IMR-90 (cell line): Measurements from ENCODE around the gene ANKRD9. TPM values are rescaled to one million over a fixed set of nuclear protein-coding genes. Genes with fewer than 3 reads are reported as not detected.
"Not testable (repeated sequence)": the region's sequence is repeated elsewhere in the genome, so short reads cannot be mapped to it uniquely, and the experiment has no call there.

Source experiments
- ATAC-seq: fragments of 200-7000 bp; cut with Tn5 transposase; 2 replicates; pipeline ENCODE4 v1.9.1; 2020; ENCODE audit warnings: low read depth, mild to moderate bottlenecking, moderate library complexity
- BruUV-seq: library from RNA; stranded (reverse); fragments of 400-500 nt; replicated peaks from 2 replicates; lab custom pipeline; 2021; lab: Mats Ljungman, UMichigan
- CTCF ChIA-PET: fragments of 300-600 bp; formaldehyde crosslinking; extraction: SDS; loops from one replicate; lab custom pipeline; 2021; ENCODE audit warnings: antibody characterized with exemption; lab: Yijun Ruan, JAX
- POLR2A ChIA-PET: fragments of 300-600 bp; sonication (Branson Sonifier 250); formaldehyde crosslinking; loops from one replicate; lab custom pipeline; 2022; ENCODE audit warnings: antibody characterized with exemption; ENCODE audit not compliant: unreplicated experiment; lab: Charles Lee
- DNase-seq: peaks from one replicate; pipeline ENCODE4 v3.0.0; 2013
- H2AFZ ChIP-seq: replicated peaks from 2 replicates; pipeline ENCODE3; 2013; ENCODE audit warnings: low read length, mild to moderate bottlenecking; ENCODE audit not compliant: poor library complexity
- H2AK5ac ChIP-seq: 2 replicates; pipeline ENCODE4 v1.6.1; 2013; ENCODE audit warnings: low read depth, low read length, inconsistent platforms
- H2AK9ac ChIP-seq: replicated peaks from 2 replicates; pipeline ENCODE3; 2013; ENCODE audit warnings: mild to moderate bottlenecking, low read depth, low read length, moderate library complexity; ENCODE audit not compliant: poor library complexity
- H2BK120ac ChIP-seq: 2 replicates; pipeline ENCODE4 v1.6.1; 2013; ENCODE audit warnings: low read depth, low read length, inconsistent platforms
- H2BK15ac ChIP-seq: 3 replicates; pipeline ENCODE4 v1.6.1; 2013; ENCODE audit warnings: low read depth, low read length, inconsistent platforms
- H2BK20ac ChIP-seq: 2 replicates; pipeline ENCODE4 v1.6.1; 2013; ENCODE audit warnings: low read depth, mild to moderate bottlenecking, inconsistent platforms, low read length, moderate library complexity
- H2BK5ac ChIP-seq: 2 replicates; pipeline ENCODE4 v1.6.1; 2013; ENCODE audit warnings: mild to moderate bottlenecking, low read depth, low read length, inconsistent platforms; ENCODE audit not compliant: poor library complexity, severe bottlenecking
- H3K14ac ChIP-seq: replicated peaks from 2 replicates; pipeline ENCODE4 v1.6.1; 2013; ENCODE audit warnings: low read depth, low read length, inconsistent platforms
- H3K18ac ChIP-seq: 2 replicates; pipeline ENCODE4 v1.6.1; 2013; ENCODE audit warnings: low read depth, low read length, control low read depth
- H3K23ac ChIP-seq: 2 replicates; pipeline ENCODE4 v1.6.1; 2013; ENCODE audit warnings: low read depth, low read length, inconsistent platforms
- H3K27ac ChIP-seq: 2 replicates; pipeline ENCODE4 v1.5.1; 2013; ENCODE audit warnings: mild to moderate bottlenecking, control low read depth, low read length; ENCODE audit not compliant: insufficient read depth
- H3K27me3 ChIP-seq: 2 replicates; pipeline ENCODE4 v1.6.1; 2013; ENCODE audit warnings: low read length; ENCODE audit not compliant: control insufficient read depth, insufficient read depth
- H3K36me3 ChIP-seq: 2 replicates; pipeline ENCODE4 v1.6.1; 2013; ENCODE audit warnings: low read length, mixed read lengths; ENCODE audit not compliant: control insufficient read depth, insufficient read depth
- H3K4ac ChIP-seq: 2 replicates; pipeline ENCODE4 v1.6.1; 2013; ENCODE audit warnings: low read depth, low read length, inconsistent platforms
- H3K4me1 ChIP-seq: 2 replicates; pipeline ENCODE4 v1.6.1; 2013; ENCODE audit warnings: low read length, mixed read lengths; ENCODE audit not compliant: control insufficient read depth, insufficient read depth
- H3K4me2 ChIP-seq: 2 replicates; pipeline ENCODE4 v1.6.1; 2013; ENCODE audit warnings: low read depth, mild to moderate bottlenecking, control low read depth, low read length, moderate library complexity
- H3K4me3 ChIP-seq: 2 replicates; pipeline ENCODE4 v1.5.1; 2013; ENCODE audit warnings: low read depth, mild to moderate bottlenecking, control low read depth, low read length, moderate library complexity; ENCODE audit not compliant: insufficient read depth
- H3K56ac ChIP-seq: 2 replicates; pipeline ENCODE4 v1.6.1; 2013; ENCODE audit warnings: low read length, inconsistent platforms; ENCODE audit not compliant: insufficient read depth; ENCODE audit errors: extremely low read depth
- H3K79me1 ChIP-seq, 2 experiments: 2 replicates each; pipeline ENCODE4 v1.6.1; 2013; ENCODE audit warnings: low read length in 2 of 2, inconsistent platforms in 1 of 2, low read depth in 1 of 2
- H3K9ac ChIP-seq: 2 replicates; pipeline ENCODE4 v1.6.1; 2013; ENCODE audit warnings: low read depth, low read length, control low read depth
- H3K9me1 ChIP-seq: 2 replicates; pipeline ENCODE4 v1.6.1; 2013; ENCODE audit warnings: low read length, inconsistent platforms; ENCODE audit not compliant: insufficient read depth
- H3K9me3 ChIP-seq: 2 replicates; pipeline ENCODE4 v1.6.1; 2013; ENCODE audit warnings: low read length; ENCODE audit not compliant: control insufficient read depth, insufficient read depth
- H4K20me1 ChIP-seq: 2 replicates; pipeline ENCODE4 v1.6.1; 2013; ENCODE audit warnings: low read length, inconsistent platforms; ENCODE audit not compliant: insufficient read depth
- H4K5ac ChIP-seq: 2 replicates; pipeline ENCODE4 v1.6.1; 2013; ENCODE audit warnings: mild to moderate bottlenecking, low read depth, low read length, control low read depth
- H4K8ac ChIP-seq, 2 experiments: 2 replicates each; pipeline ENCODE4 v1.6.1; 2013; ENCODE audit warnings: low read depth in 2 of 2, low read length in 2 of 2, control low read depth in 1 of 2, inconsistent platforms in 1 of 2
- H4K91ac ChIP-seq: 2 replicates; pipeline ENCODE4 v1.6.1; 2013; ENCODE audit warnings: low read depth, low read length, inconsistent platforms; ENCODE audit not compliant: insufficient read depth
- WGBS, 2 experiments: methylation state at CpG; one replicate each; pipeline versions ENCODE4 v1.1.5 to v1.1.7; 2013; ENCODE audit warnings: missing lambda C conversion rate in 2 of 2; ENCODE audit not compliant: insufficient read length in 1 of 2; ENCODE audit errors: extremely low coverage in 2 of 2; 5-methylcytosine and 5-hydroxymethylcytosine counted together
- dilution Hi-C: fragments of 300-500 bp; cut with HindIII; formaldehyde crosslinking; loops from one replicate; pipeline ENCODE4 v1.14.3; 2018; ENCODE audit warnings: low sequenced_read_pairs; ENCODE audit not compliant: unreplicated experiment
- in situ Hi-C: fragments of 300-500 bp; cut with MboI; formaldehyde crosslinking; loops from 3 replicates; pipeline ENCODE4 v1.14.3; 2019; ENCODE audit warnings: low sequenced_read_pairs, inconsistent platforms, mixed read lengths
- intact Hi-C: fragments of 100-400 bp; cut with micrococcal nuclease; formaldehyde crosslinking; loops from 2 replicates; pipeline ENCODE4 v1.10.0; 2022
- polyA plus RNA-seq, 3 experiments: library from polyadenylated mRNA; depleted of rRNA; stranded (reverse); fragments of >200 nt; gene quantifications; 2 replicates each; pipeline ENCODE4 v1.2.3, GENCODE V29; 2012; ENCODE audit warnings: low replicate concordance in 1 of 3
- total RNA-seq: library from RNA; depleted of rRNA; stranded (reverse); fragments of >200 nt; gene quantifications from 2 replicates; pipeline ENCODE4 v1.2.3, GENCODE V29; 2012

ANKRD9 gene
- total and polyA plus RNA-seq, 2 of the 4 experiments (the other 2 are of a cell fraction) = 3.9 to 15.7 TPM

DNA sequence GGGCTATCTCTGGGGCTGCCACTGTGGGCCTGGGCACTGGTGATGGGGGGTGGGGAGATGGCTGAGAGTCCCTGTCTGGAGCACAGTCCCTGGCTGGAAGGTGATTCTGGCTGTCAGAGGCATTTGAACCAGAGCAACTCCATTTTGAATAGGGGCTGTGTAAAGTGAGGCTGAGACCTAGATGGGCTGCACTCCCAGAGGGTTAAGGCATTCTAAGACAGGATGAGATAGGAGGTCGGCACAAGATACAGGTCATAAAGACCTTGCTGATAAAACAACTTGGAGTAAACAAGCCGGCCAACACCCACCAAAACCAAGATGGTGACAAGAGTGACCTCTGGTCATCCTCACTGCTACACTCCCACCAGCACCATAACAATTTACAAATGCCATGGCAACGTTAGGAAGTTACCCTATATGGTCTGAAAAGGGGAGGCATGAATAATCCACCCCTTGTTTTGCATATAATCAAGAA is 41.4 kb upstream of the ANKRD9 start:
- BruUV-seq, H2BK15ac ChIP-seq, H2BK20ac ChIP-seq, ATAC-seq, DNase-seq, H3K23ac ChIP-seq, H2BK5ac ChIP-seq, H3K4me1 ChIP-seq, H2AK9ac ChIP-seq, H3K36me3 ChIP-seq, H3K4ac ChIP-seq, H3K9me3 ChIP-seq, dilution Hi-C loops, H4K5ac ChIP-seq, H3K27me3 ChIP-seq, H2BK120ac ChIP-seq, intact Hi-C loops, H2AK5ac ChIP-seq, H4K91ac ChIP-seq, H3K9me1 ChIP-seq, in situ Hi-C loops, H3K56ac ChIP-seq, H4K8ac ChIP-seq, H3K9ac ChIP-seq, H4K20me1 ChIP-seq, H3K14ac ChIP-seq, CTCF ChIA-PET, POLR2A ChIA-PET, H3K18ac ChIP-seq, H3K4me3 ChIP-seq, H2AFZ ChIP-seq, H3K79me1 ChIP-seq, H3K27ac ChIP-seq, H3K4me2 ChIP-seq: not testable (repeated sequence)
- no CpG with 5 or more reads among the region's 3 CpGs for WGBS, 2 experiments
